Head of caudate nucleus (tissue), 42 donors: Measurements from ENCODE around the gene CDC42EP5.

Source experiments
- DNase-seq, 42 donors: peaks; one replicate each; pipeline versions ENCODE4 v3.0.0 to v3.0.0-alpha.2; 2020 to 2021; ENCODE audit warnings: mixed read lengths in 7 of 42
- intact Hi-C: fragments of 100-400 bp; cut with DNase I; formaldehyde crosslinking; loops from one replicate; pipeline ENCODE4 v1.15.0; 2022

The CDC42EP5 gene

GRCh38 chr19:54465426-54466109, 7.5 kb downstream of the CDC42EP5 start:
- DNase-seq: peak in 2 of 42 donors; percentile 10 to 29
- intact Hi-C loops: no loop called here

GRCh38 chr19:54464630-54465425, 8.3 kb downstream of the CDC42EP5 start:
- peak; percentile 66 to 94 (median 83) for DNase-seq
- intact Hi-C loops: no loop called here

GRCh38 chr19:54464044-54464629, 9.0 kb downstream of the CDC42EP5 start:
- intact Hi-C loops: no loop called here
- peak in 41 of 42 donors; percentile 20 to 84 (median 56) for DNase-seq

- intact Hi-C loops: no loop called here
These were observed 9.5 kb downstream of the CDC42EP5 start, which contains the start of gene LENG9 for GRCh38 chr19:54463531-54464043. Gene LENG9 (minus strand): TSS chr19:54463778. CDS start chr19:54463526, 252 bp downstream.

GRCh38 chr19:54462655-54463530, 10.2 kb downstream of the CDC42EP5 start:
- peak in 41 of 42 donors; percentile 33 to 78 (median 53) for DNase-seq
- intact Hi-C loops: no loop called here

More at GRCh38 chr19:54463531-54464043, 9.5 kb downstream of the CDC42EP5 start, which contains the start of gene LENG9:
- peak; percentile 83 to 98 (median 94) for DNase-seq

GRCh38 chr19:54462047-54462654, 10.9 kb downstream of the CDC42EP5 start:
- DNase-seq: peak in 1 of 42 donors; percentile 5
- intact Hi-C loops: no loop called here

GRCh38 chr19:54461613-54462012, 11.5 kb downstream of the CDC42EP5 start:
- intact Hi-C loops: no loop called here
- DNase-seq: no peak

GRCh38 chr19:54461210-54461609, 11.9 kb downstream of the CDC42EP5 start:
- no peak for DNase-seq
- intact Hi-C loops: no loop called here

GRCh38 chr19:54460230-54461005, 12.7 kb downstream of the CDC42EP5 start:
- no peak for DNase-seq
- intact Hi-C loops: no loop called here

- intact Hi-C loops: loop anchor here (10.0 kb wide), 1 partner anchor 135 kb away; no protein-coding TSS in a partner anchor
These were observed 13.5 kb downstream of the CDC42EP5 start for GRCh38 chr19:54459282-54460229.

GRCh38 chr19:54458648-54459281, 14.3 kb downstream of the CDC42EP5 start:
- DNase-seq: peak in 1 of 42 donors; percentile 2

More at GRCh38 chr19:54459282-54460229, 13.5 kb downstream of the CDC42EP5 start:
- peak in 1 of 42 donors; percentile 1 for DNase-seq

GRCh38 chr19:54457773-54458647, 15.1 kb downstream of the CDC42EP5 start:
- peak in 1 of 42 donors; percentile 2 for DNase-seq
- intact Hi-C loops: loop anchor here (10.0 kb wide), 1 partner anchor 133 kb away; no protein-coding TSS in a partner anchor

More at GRCh38 chr19:54458648-54459281, 14.3 kb downstream of the CDC42EP5 start:
- intact Hi-C loops: loop anchor here (10.0 kb wide), 1 partner anchor 134 kb away; no protein-coding TSS in a partner anchor

GRCh38 chr19:54456423-54457373, 16.4 kb downstream of the CDC42EP5 start:
- DNase-seq: no peak
- intact Hi-C loops: loop anchor here (10.0 kb wide), 1 partner anchor 132 kb away; no protein-coding TSS in a partner anchor
